GM18951 (cell line): ENCODE measurements around the gene SHC4.
"Not testable (repeated sequence)": the region's sequence is repeated elsewhere in the genome, so short reads cannot be mapped to it uniquely, and the experiment has no call there.

Experiments used
- POLR2A ChIP-seq: IDR thresholded peaks from 4 replicates; pipeline ENCODE4 v1.6.1; 2011; ENCODE audit warnings: mild to moderate bottlenecking; ENCODE audit not compliant: insufficient read length, insufficient read depth; ENCODE audit errors: extremely low read depth
- in situ Hi-C: fragments of 300-500 bp; cut with MboI; formaldehyde crosslinking; loops from one replicate; pipeline ENCODE4 v1.12.0; 2022; ENCODE audit warnings: low sequenced_read_pairs, mixed read lengths, inconsistent platforms; ENCODE audit not compliant: unreplicated experiment

The SHC4 gene

DNA sequence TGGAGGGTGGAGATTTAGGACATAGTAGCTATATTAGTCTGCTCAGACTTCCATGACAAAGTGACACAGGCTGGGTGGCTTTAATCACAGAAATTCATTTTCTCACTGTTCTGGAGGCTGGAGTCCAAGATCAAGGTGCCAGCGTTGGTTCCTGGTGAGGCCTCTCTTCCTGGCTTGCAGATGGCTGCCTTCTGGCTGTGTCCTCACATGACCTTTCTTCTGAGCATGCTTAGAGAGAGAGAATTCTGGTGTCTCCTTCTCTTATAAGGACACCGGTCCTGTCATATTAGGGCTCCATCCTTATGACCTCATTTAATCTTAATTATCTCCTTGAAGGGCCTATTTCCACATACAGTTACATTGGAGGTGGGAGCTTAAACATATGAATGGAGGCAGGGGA lies 14.9 kb upstream of the SHC4 start:
- no peak for TF ChIP-seq POLR2A
- in situ Hi-C loops, result no loop called here

DNA sequence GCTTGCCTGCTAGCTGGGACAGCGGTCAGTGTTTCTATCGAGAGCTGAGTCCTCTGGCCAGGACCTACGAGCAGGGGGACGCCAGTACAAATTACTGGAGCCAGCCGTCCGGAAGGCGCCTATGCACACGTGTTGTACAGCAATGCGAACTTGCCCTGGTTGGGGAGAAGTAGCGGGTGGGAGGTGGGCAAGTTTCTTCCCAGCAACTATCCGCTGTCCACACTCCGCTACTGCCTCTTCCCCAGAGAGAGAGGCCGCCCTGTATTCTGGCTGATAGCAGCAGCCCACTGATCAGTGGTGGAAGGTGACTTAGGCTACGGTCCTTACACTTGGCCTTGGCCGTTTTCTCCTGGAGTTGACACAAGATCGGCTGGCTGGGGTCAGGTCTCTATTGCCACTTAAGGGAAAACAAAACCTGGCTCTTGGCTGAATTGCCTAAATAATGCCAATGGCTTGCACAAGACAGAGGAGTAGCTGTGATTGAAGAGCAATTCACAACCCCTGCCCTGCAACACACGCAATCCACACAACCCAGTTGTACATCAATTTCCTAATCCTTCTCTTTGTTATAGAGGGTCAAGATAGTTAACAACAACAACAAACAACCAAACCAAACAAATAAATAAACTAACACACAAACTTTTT lies 12.8 kb upstream of the SHC4 start:
- in situ Hi-C loops, result no loop called here
- no peak for TF ChIP-seq POLR2A

- TF ChIP-seq POLR2A, result no peak
- in situ Hi-C loops, result no loop called here
These were observed 12.0 kb upstream of the SHC4 start for GRCh38 chr15:48975472-48976419.

DNA sequence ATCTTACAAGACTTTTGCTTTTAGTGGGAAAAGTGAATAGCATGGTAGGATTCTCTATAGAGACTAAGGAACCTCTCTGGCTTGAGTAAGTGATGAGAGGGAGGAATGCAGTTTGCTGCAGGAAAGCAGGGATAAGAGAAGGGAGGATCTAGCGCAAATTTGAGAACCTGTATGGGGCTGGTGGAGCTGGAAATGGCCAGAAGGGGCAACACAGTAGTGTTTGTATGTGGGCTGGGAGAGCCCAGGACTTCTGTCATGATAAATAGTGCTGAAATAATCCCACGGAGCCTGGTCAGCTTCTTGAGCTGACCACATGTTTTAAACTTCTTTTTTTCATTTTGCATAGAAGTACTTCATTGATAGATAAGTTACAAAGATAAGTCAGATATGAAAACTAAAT lies 11.2 kb upstream of the SHC4 start:
- TF ChIP-seq POLR2A, result no peak

GRCh38 chr15:48972750-48973503 lies 9.2 kb upstream of the SHC4 start:
- in situ Hi-C loops, result no loop called here
- no peak for TF ChIP-seq POLR2A

More for the DNA sequence above, 11.2 kb upstream of the SHC4 start:
- in situ Hi-C loops, result no loop called here

GRCh38 chr15:48970926-48971325 lies 7.2 kb upstream of the SHC4 start:
- in situ Hi-C loops, result not testable (repeated sequence)

DNA sequence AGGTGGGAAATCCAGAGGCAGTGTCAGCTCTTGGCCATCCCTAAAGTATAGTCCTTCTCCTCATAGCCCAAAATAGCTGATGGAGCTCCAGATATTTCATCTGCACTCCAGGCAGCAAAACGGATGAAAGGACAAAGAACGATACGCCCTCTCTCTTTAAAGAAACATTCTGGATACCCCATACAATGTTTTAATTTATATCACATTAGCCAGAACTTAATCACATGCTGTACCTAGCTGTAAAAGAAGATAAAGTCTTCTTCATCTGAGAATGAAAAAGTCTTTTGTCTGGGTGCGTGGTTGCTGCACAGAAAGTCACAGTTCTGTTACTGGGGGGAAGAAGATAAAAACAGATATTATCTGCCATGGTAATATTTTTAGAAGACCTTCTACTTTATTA lies 4.3 kb upstream of the SHC4 start:
- in situ Hi-C loops, result no loop called here

GRCh38 chr15:48967336-48967735 lies 3.6 kb upstream of the SHC4 start:
- no peak for TF ChIP-seq POLR2A
- in situ Hi-C loops, result no loop called here

More for the DNA sequence above, 4.3 kb upstream of the SHC4 start:
- no peak for TF ChIP-seq POLR2A

- TF ChIP-seq POLR2A, result no peak
These were observed 3.0 kb upstream of the SHC4 start for GRCh38 chr15:48966595-48967301.

DNA sequence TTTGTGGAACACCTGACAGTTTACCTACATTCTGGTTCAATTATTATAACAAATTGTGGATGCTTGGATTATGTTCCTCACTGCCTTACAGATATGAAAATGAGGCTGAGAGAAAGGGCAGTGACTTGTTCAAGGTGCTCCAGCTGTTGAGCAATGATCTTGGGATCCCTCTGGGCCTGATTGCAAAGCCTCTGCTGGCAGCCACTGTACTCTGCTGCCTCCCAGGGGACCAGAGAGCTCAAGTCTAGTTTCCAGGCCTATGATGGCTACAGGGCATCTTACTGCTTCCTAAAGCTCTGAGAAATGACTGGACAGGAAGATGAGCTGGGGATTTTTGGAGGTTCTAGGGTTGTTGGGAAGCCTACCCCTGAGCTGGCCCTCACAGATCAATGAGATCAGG lies 2.3 kb upstream of the SHC4 start:
- TF ChIP-seq POLR2A, result no peak
- in situ Hi-C loops, result no loop called here

More at GRCh38 chr15:48966595-48967301, 3.0 kb upstream of the SHC4 start:
- in situ Hi-C loops, result no loop called here

- no peak for TF ChIP-seq POLR2A
These were observed 1.2 kb upstream of the SHC4 start for GRCh38 chr15:48964898-48965297.

GRCh38 chr15:48962662-48963523 lies 826 bp downstream of the SHC4 start:
- no peak for TF ChIP-seq POLR2A
- in situ Hi-C loops, result no loop called here

More at GRCh38 chr15:48964898-48965297, 1.2 kb upstream of the SHC4 start:
- in situ Hi-C loops, result no loop called here
